GM10266 (cell line): Measurements from ENCODE around the gene MTHFD1.
"Not testable (repeated sequence)": the region's sequence is repeated elsewhere in the genome, so short reads cannot be mapped to it uniquely, and the experiment has no call there.

Experiments
- DNase-seq: peaks from one replicate; pipeline ENCODE4 v3.0.0; 2012; ENCODE audit errors: extremely low spot score
- CTCF ChIP-seq: IDR thresholded peaks from 2 replicates; pipeline ENCODE4 v1.5.1; 2012; ENCODE audit warnings: mild to moderate bottlenecking, low read depth; ENCODE audit not compliant: control insufficient read depth, insufficient read depth; ENCODE audit errors: missing control alignments

Gene MTHFD1

GRCh38 chr14:64364907-64365306 lies 23.2 kb upstream of the MTHFD1 start:
- no peak for TF ChIP-seq CTCF
- no peak for DNase-seq

DNA sequence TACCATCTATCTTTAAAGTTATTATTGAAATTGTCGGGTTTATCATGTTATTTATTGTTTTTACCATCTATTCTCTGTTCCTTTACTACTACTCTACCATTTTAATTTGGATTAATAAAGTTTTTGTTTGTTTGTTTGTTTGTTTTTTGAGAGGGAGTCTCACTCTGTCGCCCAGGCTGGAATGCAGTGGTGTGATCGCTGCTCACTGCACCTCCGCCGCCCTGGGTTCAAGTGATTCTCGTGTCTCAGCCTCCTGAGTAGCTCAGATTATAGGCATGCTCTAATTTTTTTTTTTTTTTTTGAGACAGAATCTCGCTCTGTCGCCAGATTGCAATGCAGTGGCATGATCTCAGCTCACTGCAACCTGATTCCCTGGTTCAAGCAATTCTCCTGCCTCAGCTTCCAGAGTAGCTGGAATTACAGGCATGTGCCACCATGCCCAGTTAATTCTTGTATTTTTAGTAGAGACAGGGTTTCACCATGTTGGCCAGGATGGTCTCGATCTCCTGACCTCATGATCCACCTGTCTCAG lies 22.7 kb upstream of the MTHFD1 start:
- DNase-seq, result not testable (repeated sequence)

GRCh38 chr14:64369201-64369600 lies 19.0 kb upstream of the MTHFD1 start:
- no peak for TF ChIP-seq CTCF
- DNase-seq, result no peak

- no peak for DNase-seq
- TF ChIP-seq CTCF, result no peak
These were observed 846 bp upstream of the MTHFD1 start for GRCh38 chr14:64387232-64387781.

- no peak for TF ChIP-seq CTCF
- no peak for DNase-seq
These were observed 556 bp downstream of the MTHFD1 start for GRCh38 chr14:64388533-64389285.

- DNase-seq, result no peak
- TF ChIP-seq CTCF, result no peak
These were observed 3.1 kb downstream of the MTHFD1 start for GRCh38 chr14:64391113-64391725.

DNA sequence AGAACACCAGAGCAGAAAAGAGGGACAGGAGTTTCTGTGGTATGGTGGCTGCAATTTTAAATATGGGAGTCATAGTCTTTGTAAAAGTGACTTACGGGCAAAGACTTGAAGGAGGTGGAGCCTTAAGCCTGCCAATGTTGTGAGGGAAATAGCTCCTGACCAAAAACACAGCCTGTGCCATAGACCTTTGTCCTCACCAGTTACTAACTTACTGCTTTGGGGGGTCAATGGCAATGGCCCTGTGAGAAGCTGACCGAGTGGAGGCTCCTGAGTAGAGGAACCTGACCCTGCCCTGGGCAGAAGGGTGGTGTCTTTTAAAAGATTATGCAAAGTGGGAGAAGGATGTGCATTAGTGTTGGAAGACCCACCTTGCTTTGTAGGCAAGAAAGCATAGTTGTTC lies 3.8 kb downstream of the MTHFD1 start:
- DNase-seq, result no peak
- no peak for TF ChIP-seq CTCF

GRCh38 chr14:64393189-64393726 lies 5.1 kb downstream of the MTHFD1 start:
- DNase-seq, result not testable (repeated sequence)
